CD4-positive, alpha-beta T cell treated with Interleukin-17A for 4 hours (primary cell): Measurements from ENCODE around the gene UTP3.
"Not testable (repeated sequence)": the region's sequence is repeated elsewhere in the genome, so short reads cannot be mapped to it uniquely, and the experiment has no call there.

Experiments
- DNase-seq: peaks from one replicate; pipeline ENCODE4 v3.0.0-alpha.2; 2020; ENCODE audit warnings: mixed read lengths

Gene UTP3

DNA sequence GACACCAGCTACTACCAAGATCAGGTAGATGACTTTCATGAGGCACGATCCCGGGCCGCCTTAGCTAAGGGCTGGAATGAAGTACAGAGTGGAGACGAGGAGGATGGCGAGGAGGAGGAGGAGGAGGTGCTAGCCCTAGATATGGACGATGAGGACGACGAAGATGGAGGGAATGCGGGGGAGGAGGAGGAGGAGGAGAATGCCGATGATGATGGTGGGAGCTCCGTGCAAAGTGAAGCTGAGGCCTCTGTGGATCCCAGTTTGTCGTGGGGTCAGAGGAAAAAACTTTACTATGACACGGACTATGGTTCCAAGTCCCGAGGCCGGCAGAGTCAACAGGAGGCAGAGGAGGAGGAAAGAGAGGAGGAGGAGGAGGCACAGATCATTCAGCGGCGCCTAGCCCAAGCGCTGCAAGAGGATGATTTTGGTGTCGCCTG, 481 bp downstream of the UTP3 start:
- peak; percentile 8 for DNase-seq

DNA sequence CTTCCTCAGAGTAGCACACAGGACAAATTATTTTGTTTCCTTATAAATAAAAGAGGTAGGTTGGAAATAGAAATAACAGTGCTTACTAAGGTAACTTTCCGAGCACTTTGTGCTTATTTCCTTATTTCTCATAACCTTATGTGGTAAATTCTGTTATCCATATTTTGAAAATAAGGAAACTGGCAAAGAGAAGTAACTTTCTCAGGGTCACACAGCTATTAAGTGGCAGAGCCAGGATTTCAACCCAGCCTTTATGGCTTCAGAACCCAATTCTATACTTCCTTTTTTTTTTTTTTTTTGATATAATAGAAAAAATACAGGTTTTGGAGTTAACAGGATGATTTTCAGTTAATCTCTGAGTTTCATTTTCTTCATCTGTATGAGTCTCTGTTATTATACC, 3.3 kb downstream of the UTP3 start:
- DNase-seq = no peak

DNA sequence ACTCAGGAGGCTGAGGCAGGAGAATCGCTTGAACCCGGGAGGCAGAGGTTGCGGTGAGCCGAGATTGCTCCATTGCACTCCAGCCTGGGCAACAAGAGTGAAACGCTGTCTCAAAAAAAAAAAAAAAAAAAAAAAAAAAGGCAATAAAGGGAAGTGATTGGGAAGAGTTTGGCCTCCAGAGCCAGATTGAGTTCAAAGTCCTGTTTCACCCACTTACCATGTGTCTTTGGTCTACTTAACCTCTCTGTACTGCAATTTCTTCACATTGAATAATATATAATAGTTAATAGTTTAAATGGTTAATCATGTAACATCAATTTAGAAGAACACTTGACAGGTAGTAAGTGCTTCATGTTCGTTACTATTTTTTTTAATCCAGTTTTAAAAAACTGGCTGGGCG, 6.3 kb downstream of the UTP3 start:
- not testable (repeated sequence) for DNase-seq

DNA sequence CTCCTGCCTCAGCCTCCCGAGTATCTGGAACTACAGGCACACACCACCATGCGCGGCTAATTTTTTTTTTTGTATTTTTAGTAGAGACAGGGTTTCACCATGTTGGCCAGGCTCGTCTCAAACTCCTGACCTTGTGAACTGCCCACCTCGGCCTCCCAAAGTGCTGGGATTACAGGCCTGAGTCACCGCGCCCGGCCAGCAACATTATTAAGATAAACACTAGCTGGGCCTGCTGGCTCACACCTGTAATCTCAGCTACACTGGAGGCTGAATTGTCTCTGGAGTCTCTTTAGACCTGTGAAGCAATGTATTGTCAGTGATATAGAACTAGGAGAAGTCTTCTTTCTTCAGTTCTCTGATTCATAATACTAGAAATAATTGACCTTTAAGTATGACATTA, 10.1 kb downstream of the UTP3 start:
- not testable (repeated sequence) for DNase-seq

DNA sequence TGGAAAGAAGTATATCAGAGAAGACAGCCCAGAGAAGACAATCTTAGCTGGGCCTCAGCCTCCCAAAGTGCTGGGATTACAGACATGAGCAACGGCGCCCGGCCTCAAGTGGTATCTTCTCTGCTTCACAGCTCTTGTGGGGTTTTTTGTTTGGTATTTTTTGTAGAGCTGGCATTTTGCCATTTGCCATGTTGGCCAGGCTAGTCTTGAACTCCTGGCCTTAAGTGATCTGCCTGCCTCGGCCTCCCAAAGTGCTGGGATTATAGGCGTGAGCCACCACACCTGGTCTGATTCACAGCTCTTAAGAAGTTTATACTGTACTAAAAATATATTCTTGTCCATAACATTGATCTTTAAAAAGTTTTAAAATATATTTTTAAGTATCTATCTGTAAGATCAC, 12.4 kb downstream of the UTP3 start:
- DNase-seq = no peak

DNA sequence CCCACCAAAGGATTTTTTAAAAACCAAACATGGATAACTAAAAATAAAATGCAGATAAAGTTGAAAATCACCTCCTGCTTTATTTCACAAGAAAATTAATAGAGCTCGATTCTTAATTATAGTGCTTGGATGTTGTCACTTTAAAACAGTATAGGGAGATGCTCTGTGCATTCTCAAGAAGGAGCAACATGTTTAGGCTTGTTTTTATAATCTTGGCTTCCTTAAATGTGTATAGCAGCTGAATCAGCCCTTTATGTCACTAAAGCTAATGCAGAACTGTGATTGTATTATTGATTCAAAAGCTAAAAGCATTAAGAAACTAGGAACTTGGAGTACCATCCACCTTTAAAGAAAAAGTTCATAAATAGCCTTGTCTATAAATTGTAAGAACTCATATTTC, 12.9 kb downstream of the UTP3 start:
- DNase-seq = no peak

DNA sequence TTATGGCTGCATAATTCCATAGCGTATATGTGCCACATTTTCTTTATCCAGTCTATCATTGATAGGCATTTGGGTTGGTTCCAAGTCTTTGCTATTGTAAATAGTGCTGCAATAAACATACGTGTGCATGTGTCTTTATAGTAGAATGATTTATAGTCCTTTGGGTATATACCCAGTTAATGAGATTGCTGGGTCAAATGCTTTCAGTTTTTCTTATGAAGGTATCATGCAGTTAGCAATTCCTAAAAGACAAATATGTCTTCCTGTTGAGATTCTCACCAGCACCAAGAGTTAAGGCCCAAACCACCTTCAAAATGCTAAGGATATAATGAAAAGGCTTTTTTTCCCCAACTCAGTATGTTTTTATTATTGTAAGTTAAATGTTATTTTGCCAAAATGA, 14.3 kb downstream of the UTP3 start:
- DNase-seq = not testable (repeated sequence)

DNA sequence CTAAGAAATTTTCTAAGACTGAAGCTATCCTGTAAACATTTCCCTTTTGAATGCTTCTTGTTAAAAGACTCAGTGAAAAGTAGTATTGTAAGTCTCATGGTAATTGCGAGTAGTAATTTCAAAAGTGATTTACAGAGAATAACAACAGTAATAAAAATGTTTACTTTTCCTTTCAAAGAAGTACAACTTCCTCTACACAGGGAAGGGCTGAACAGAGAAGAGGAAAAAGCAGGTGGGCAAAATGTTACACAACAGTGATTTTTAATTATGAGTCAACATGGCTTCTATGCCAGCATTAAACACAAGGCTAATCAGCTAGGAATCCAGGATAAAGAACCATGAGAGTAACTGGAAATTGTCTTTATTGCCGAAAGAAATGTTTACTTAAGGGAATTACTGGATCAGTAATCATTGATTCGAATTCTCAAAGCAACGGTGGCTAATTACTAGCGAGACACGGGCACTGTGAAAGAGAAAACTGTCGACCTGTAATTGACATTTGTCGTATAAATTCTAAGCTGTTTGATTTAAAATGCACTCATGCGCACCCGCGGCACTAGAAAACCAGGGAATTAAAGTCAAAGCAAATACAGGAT, 15.4 kb downstream of the UTP3 start:
- DNase-seq = no peak

DNA sequence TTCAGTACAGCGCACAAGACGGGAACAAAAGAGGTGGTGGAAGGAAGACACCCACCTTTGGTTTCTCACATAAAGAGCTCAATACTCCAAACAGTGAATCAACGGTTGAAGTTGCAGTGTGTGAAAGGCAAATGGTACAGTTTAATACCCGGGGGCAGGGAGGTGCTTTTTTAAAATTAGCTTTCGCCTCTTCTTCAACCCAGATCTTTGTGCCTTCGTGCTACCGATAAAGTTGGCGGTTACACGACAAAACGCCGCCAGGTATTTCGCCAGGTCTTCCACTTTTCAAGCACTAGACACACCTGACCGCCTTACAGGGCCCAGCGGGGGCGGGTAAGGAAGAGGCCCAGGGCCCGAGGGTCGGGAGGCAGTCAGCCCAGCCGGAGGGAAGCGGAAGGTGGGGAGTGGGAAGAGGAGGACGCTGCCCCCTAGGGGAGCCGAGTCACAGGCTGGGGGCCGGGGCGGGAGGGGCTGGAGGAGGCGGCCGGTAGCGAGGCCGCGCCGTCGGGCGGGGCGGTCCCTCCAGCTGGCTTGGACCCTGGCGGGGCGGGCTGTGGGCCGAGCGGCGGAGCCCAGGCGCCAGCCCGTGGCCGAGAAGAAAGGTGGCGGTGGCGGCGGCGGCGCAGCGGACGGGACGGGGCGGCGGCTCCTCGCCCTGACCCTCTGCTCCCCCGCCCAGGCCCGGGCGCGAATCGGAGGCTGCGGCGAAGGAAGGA, 16.0 kb downstream of the UTP3 start:
- DNase-seq = peak; percentile 71

DNA sequence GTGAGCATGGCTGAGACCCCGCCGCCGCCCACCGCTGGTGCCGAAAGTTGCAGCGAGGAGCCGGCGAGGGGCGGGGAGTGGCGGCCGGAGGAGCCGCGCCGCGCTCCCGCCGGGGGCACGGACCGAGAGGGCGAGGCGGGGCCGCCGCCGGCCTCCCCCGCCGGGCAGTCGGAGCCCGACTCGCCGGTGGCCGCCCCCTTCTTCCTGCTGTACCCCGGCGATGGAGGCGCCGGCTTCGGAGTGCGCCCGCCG, 16.5 kb downstream of the UTP3 start:
- DNase-seq = no peak

DNA sequence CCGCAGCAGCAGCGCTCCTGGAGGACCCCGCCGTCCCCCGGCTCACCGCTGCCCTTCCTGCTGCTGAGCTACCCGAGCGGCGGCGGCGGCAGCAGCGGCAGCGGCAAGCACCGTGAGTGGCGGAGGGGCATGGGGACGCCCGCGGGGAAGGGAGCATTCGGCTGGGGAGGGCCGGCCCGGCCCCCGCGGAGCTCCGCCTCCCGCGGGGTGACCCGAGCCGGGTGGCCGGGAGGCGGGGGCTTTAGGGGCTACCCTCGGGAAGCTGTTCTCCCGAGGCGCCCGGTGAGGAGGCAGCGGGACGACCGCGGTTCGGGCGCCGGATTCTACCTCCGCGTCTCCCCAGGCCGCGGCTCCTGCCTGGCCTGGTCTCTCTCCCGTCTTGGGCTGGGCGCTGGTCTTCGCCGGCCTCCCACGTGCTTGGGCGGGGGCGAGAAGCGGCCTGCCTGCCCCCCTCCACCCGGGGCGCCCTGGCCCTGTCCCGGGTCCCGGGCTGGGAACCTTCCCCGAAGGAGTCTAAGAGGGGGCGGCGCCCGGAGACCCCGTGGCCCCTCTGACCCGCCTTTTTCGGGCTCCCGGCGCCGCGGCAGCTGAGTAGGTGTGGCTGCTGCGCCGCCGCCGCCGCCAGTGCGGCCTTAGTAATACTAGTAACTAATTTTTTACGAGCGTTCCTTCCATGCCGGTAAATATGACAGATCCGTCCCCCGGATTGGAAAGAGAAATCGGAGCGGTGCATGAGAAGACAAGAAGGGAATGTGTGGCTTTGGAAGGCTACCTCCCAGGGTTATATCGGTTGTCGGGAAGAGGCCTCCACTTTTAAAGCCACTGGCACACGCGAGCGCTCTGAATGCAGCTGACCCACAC, 17.1 kb downstream of the UTP3 start:
- peak; percentile 82 for DNase-seq

DNA sequence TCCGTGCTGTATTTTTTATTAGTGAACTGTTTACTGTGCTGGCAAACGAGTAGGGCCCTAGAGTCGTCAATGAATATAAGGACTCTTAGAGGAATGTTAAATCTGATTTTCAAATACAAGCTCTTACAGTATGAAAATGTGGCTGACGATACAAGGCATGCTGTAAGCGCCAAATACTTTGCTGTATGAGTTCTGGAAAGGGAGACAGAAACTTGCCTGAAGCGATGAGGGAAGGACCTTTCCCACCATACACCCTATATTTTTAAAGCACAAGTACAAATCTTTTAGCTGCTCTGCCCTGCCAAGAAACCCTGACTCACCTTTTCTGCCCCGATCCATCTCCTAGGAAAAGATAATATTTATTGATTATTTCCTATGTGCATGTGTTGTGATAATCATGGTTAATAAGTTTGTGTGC, 17.7 kb downstream of the UTP3 start:
- DNase-seq = no peak

DNA sequence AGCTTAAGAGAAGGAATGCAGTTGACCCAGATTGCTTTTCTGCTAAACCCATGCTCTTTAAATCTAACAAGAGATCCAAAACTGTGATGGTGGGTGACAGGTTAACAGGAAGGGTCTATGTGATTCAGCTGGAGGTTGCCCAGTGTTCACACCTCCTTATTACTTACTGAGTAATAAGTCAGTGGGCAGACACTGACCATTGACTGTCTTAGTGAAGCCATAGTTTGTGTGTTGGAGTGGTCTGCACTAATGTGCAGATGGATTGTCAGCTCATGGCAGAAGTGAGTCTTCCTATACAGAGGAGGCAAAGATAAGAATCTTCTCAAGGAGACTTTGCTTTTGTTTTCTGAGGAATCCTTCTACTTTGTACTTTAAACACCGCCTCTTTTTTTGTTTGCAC, 18.2 kb downstream of the UTP3 start:
- no peak for DNase-seq

DNA sequence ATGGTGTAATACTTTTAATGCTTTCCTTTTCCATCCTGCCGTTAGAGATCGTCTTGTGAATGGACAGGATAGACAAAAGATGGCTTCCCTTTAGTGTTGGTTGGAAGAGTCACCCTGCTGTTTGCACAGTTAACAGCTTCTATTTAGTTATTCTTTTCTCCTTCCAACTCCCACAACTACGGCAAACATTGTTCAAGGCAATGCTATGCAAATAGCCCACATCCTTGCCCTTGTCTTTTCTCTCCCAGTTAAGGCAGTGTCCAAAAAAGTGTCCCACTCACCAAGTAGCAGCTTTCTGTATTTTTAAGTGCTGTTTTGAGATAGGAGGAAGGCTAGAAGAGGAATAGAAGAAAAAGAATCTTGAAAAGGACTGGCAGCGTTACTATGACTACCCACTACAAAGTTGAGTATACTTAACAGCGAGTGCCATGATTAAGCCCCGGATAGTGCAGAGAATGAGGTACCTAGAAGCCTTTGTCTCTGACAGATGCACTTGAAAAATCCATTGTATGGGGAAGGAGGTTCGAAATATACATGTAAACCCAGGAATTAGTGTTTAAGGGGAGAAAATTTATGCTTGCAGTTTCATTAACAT, 21.4 kb downstream of the UTP3 start:
- DNase-seq = no peak

DNA sequence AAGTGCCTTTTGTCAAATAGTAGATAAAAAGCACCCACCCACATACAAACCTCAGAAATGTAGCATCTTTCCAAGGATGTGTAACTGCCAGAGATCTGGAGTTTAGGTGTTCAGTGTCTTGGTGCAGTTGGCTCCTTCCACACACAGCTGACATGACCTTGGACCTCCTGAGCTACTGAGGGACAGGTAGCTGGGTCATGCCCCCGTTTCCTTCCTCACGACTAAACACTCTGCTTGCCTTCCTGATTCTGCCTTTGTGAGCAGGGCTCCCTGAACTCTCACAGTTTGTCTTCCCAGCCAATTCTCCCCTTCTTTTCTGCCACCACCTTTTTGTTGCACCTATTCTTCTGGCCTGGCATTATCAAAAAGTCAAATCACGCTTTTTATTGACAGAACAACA, 23.3 kb downstream of the UTP3 start:
- no peak for DNase-seq

DNA sequence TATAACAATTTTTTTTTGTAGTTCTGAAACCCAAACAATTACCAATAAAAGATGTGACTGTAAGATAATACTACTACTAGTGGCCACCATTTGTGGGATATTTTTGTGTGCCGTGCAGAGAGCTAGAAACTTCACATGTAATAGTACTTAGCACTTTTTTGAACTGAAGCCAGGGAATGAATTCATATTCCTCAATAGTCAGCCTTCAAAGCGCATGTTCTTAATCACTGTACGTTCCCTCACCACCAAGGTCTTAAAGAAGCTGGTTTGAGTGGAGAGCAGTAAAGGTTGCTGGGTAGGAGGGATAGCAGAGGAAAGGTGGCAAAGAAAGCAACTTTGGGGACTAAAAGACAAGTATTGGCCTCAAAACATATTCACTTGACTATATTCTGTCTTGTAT, 23.8 kb downstream of the UTP3 start:
- DNase-seq = no peak

DNA sequence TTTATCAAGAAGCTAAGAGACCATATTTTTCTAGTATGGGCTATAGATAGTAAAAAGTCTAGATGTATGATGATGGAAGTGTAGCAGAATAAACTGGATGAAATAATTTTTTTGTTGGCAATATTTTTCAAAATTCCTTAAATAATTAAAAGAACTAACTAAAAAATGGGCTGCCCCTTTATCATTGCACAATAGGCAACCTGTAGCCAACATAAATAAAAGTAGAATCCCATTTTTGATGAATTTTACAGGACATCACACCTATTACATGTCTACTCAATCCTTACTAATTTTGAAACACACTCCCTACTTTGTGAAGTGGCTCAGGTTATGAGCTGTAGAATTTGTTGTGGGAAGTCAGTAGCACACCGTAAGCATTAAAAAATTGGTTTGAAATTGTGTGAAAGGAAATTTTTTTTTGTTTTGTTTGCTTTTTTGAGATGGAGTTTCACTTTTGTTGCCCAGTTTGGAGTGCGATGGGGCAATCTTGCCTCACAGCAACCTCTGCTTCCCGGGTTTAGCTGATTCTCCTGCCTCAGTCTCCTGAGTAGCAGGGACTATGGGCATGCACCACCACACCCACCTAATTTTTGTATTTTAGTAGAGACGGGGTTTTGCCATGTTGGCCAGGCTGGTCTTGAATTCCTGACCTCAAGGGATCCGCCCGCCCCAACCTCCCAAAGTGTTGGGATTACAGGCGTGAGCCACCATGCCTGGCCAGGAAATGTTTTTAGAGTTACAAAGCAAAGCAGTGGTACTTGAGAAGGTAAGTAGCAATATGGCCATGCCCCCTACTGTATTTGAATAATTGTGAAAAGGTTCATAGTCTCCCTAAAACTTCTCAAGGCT, 24.5 kb downstream of the UTP3 start:
- DNase-seq = no peak

DNA sequence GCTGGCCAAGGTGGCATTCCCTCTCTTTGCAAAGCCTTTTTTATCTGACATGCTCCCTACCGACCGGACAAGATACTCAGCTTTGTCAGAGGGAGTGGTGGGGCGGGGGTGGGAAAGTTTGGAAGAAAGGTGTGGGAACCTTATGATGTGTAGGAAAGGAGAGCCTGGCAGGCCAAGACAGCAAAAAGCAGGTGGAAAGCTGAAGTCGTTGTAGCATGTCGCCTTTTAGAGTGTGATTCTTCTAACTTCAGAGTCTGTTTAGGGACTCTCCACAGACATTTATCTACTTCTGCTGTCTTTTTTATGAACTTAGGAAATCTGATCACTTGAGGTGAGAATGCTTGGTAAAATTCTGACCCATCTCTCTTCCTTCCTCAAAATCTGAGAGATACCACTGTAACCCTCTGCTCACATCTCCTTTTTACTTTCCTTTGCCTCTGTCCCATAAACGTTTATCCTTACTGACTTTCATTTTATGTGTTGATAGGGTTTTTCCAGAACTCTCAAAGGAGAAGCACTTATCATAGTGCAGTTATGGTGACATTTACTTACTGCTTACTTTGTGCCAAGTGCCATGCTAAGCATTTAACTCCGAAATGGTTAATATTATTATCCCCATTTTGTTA, 25.2 kb downstream of the UTP3 start:
- DNase-seq = no peak

DNA sequence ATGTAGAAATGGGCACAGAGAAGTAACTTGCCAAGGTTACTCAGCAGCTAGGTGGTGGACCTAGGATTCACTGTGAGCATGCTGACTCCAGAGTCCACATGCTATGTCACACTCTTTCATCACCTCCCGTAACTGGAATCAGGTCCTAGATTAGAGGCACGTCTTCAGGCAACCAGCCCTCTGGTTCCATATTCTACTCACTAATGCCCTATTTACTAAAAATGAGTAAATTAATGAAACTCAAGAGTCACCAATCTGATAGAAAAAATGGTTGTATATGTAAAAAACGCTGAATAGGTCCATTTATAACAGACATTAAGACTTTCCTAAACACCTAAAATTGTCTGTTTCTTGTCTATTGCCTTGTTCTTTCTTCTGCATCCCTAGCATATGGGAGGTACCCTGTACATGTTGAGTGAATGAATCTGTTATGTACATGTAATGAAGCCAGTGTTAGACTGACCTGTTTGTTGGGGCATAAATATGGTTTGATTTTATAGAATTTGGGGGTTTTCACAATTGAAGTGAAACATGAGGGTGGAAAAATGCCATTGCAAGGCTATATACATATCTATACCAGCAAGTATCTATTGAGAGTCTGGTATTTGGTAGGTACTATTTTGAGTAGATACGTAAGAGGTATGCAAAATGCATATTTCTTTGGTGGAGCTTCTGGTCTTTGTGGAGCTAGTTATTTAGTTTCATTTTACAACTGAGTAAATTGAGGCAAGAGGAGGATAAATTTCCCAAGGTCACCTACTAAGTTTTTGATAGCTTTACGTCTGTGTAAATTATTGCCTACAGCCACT, 26.0 kb downstream of the UTP3 start:
- no peak for DNase-seq

DNA sequence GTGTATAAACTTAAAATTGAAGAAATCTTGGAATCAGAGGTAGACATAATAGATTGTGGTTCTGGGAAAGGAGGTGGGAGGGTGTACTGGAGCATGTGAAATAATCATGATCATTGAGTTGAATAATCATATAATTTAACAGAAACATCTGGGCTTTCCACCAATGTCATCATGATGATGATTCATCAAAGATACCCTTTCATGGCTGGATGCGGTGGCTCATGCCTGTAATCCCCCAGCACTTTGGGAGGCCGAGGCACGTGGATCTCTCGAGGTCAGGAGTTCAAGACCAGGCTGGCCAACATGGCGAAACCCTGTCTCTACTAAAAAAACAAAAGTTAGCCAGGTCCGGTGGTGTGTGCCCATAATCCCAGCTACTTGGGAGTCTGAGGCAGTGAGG, 26.8 kb downstream of the UTP3 start:
- no peak for DNase-seq

DNA sequence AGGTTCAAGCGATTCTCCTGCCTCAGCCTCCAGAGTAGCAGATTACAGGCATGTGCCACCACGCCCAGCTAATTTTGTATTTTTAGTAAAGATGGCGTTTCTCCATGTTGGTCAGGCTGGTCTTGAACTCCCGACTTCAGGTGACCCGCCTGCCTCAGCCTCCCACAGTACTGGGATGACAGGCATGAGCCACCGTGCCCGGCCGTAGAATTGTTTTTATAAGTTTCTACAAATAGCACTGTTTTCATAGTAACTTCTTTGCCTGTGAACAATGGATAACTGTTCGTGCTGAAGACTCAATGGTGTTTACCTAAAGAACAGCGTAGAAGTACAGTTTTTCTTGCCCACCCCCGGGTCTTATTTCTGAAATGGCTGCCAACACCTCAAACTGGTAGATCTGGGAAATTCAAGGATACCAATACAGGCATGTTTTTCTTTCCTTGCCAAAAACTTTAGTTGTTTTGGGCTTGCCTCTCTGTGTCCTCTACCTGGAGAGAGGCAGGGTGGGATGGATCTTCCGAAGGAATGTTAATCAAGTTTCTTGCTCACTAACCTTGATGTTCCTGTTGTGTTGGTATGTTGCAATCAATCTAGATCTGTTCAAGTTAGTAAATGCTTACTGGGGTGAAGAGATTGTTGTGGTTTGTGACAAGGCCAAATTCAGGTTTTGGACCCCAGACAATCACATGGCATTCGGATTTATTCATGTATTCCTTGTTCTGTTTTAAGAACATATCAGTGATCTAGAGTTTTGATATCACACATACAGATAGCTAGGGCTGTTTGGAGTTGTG, 30.7 kb downstream of the UTP3 start:
- DNase-seq = no peak
